HL-60 (cell line): ENCODE results near the gene KIAA0040.

Source experiments
- DNase-seq, 2 experiments: peaks; one replicate each; pipeline ENCODE4 v3.0.0-alpha.2; 2010 to 2020; ENCODE audit warnings: low read depth in 1 of 2, low spot score in 1 of 2
- H3K27ac ChIP-seq: fragments of 250-450 bp; sonication (Bioruptor Pico); replicated peaks from 2 replicates; pipeline ENCODE4 v1.5.1; 2020; ENCODE audit warnings: mild to moderate bottlenecking, moderate library complexity
- H3K27me3 ChIP-seq: fragments of 250-450 bp; sonication (Bioruptor Pico); 2 replicates; pipeline ENCODE4 v1.5.1; 2021; ENCODE audit warnings: mild to moderate bottlenecking, moderate library complexity; ENCODE audit not compliant: insufficient read depth, poor library complexity, severe bottlenecking
- H3K4me3 ChIP-seq: replicated peaks from 2 replicates; pipeline ENCODE4 v1.5.1; 2011; ENCODE audit warnings: mild to moderate bottlenecking, control low read depth, low read length; ENCODE audit not compliant: insufficient read depth
- GABPA ChIP-seq: IDR thresholded peaks from 2 replicates; pipeline ENCODE4 v1.6.1; 2012; ENCODE audit warnings: low read depth
- POLR2AphosphoS5 ChIP-seq: IDR thresholded peaks from 2 replicates; pipeline ENCODE4 v1.6.1; 2012; ENCODE audit warnings: low read depth
- REST ChIP-seq: IDR thresholded peaks from 2 replicates; pipeline ENCODE4 v1.6.1; 2012; ENCODE audit warnings: low read depth; ENCODE audit not compliant: insufficient replicate concordance
- SPI1 ChIP-seq: IDR thresholded peaks from 2 replicates; pipeline ENCODE4 v1.6.1; 2012; ENCODE audit warnings: low read depth, mild to moderate bottlenecking, borderline replicate concordance
- TF ChIP-seq, protein P1 (sequence below): IDR thresholded peaks from one replicate; pipeline ENCODE4 v1.5.1; 2011; ENCODE audit warnings: low read length, control low read depth, inconsistent platforms; ENCODE audit not compliant: insufficient read depth

The KIAA0040 gene

DNA sequence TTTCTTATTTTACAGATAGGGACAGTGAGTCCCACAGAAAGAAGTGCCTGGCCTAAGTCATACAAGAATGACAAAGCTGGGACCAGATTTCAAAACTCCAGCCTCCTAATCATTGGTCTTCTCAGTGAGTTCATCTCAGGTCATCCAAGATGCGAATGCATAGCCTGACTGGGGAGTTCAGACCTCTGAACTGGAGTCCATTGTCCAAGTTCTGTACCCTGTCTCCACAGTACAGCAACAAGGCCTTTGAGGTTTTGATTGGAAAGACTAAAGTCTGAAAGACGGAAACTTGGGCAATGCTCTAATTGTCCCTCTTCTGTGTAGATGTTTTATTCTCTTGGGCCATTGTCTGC lies 63.0 kb downstream of the KIAA0040 start:
- H3K27me3 ChIP-seq: no peaks in the 10 kb centered on the region
- H3K4me3 ChIP-seq: no peak overlapping the region
- DNase-seq: no peak
- H3K27ac ChIP-seq: no peak overlapping the region
- no peak for TF ChIP-seq SPI1

GRCh38 chr1:175129182-175129581 lies 63.4 kb downstream of the KIAA0040 start:
- H3K4me3 ChIP-seq: no peak overlapping the region
- no peak for DNase-seq
- no peak overlapping the region for H3K27ac ChIP-seq
- TF ChIP-seq GABPA (no peak), SPI1 (no peak), REST (no peak), POLR2AphosphoS5 (no peak)
- TF ChIP-seq, protein P1, sequence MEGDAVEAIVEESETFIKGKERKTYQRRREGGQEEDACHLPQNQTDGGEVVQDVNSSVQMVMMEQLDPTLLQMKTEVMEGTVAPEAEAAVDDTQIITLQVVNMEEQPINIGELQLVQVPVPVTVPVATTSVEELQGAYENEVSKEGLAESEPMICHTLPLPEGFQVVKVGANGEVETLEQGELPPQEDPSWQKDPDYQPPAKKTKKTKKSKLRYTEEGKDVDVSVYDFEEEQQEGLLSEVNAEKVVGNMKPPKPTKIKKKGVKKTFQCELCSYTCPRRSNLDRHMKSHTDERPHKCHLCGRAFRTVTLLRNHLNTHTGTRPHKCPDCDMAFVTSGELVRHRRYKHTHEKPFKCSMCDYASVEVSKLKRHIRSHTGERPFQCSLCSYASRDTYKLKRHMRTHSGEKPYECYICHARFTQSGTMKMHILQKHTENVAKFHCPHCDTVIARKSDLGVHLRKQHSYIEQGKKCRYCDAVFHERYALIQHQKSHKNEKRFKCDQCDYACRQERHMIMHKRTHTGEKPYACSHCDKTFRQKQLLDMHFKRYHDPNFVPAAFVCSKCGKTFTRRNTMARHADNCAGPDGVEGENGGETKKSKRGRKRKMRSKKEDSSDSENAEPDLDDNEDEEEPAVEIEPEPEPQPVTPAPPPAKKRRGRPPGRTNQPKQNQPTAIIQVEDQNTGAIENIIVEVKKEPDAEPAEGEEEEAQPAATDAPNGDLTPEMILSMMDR: no peak
- no peaks in the 10 kb centered on the region for H3K27me3 ChIP-seq

DNA sequence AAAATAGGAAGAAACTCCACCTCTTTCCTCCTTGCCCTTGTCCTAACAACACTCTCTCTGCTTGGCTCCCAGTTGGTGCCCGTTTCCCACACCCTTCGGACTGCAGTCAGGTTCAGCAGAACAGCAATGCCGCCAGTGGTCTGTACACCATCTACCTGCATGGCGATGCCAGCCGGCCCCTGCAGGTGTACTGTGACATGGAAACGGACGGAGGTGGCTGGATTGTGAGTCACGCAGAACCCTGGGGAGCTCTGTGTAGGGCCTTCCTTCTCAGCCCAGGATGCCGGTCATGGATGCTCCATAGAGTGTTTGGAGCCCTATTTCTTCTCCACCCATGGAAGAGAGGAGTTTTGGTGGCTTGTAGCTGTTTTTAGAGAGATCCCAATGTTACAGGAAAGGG lies 64.1 kb downstream of the KIAA0040 start:
- TF ChIP-seq REST (no peak), POLR2AphosphoS5 (no peak), SPI1 (no peak), GABPA (no peak)
- TF ChIP-seq, protein P1: no peak
- DNase-seq: no peak
- H3K27me3 ChIP-seq: no peaks in the 10 kb centered on the region
- H3K27ac ChIP-seq: no peak overlapping the region
- H3K4me3 ChIP-seq: no peak overlapping the region

- DNase-seq: no peak
- TF ChIP-seq POLR2AphosphoS5: no peak
- TF ChIP-seq REST: no peak
- TF ChIP-seq GABPA: no peak
- no peak for TF ChIP-seq SPI1
- TF ChIP-seq, protein P1: no peak
These were observed 65.0 kb downstream of the KIAA0040 start for GRCh38 chr1:175127565-175127964.

More at GRCh38 chr1:175127565-175127964, 65.0 kb downstream of the KIAA0040 start:
- no peak overlapping the region for H3K27ac ChIP-seq
- H3K27me3 ChIP-seq: no peaks in the 10 kb centered on the region
- no peak overlapping the region for H3K4me3 ChIP-seq
